ENCODE results near the gene SF3B2. TPM values are rescaled to one million over a fixed set of nuclear protein-coding genes. Genes with fewer than 3 reads are reported as not detected.
"Not testable (repeated sequence)": the region's sequence is repeated elsewhere in the genome, so short reads cannot be mapped to it uniquely, and the experiment has no call there.

SF3B2 gene
- total RNA-seq, 1 experiment from 2014 or later, result 210 TPM

DNA sequence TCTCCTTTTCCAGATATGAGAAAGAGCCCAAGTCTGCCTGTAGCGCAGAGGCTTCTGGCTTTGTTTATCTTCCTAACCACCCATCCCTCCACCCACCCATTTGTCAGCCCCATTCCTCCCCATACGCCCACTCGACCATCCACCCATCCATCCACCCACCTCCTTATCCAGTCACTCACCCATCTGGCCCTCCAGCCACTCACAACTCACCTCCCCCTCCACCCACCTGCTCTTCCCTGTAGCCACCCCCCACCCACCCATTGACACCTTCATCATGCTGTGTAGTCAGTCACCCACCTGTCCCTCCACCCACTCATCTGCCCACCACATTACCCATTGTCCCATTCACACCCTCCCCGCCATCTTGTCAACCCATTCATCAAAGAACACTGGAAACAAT, 34.8 kb upstream of the SF3B2 start:
- DNase-seq (ENCODE audit: low spot score), result no peak

DNA sequence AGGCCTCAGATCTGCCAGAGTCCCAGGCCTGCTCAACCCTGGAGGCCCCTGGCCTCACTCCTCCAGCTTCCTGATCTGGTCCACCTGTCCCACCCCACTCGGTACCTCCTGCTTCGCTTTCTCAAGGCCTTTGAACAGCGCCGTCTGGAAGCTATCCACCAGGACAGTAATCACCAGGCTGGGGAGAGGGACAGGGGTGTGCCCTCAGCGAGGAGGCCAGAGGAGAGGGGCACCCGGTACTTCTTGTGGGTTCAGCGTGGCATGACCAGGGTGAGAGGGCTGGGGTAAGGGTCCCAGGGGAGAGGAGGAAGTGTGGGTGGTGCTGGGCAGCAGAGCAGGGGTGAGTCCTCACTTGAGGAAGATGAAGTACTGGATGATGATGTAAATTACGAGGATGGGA, 32.0 kb upstream of the SF3B2 start:
- no peak for DNase-seq (ENCODE audit: low spot score)

DNA sequence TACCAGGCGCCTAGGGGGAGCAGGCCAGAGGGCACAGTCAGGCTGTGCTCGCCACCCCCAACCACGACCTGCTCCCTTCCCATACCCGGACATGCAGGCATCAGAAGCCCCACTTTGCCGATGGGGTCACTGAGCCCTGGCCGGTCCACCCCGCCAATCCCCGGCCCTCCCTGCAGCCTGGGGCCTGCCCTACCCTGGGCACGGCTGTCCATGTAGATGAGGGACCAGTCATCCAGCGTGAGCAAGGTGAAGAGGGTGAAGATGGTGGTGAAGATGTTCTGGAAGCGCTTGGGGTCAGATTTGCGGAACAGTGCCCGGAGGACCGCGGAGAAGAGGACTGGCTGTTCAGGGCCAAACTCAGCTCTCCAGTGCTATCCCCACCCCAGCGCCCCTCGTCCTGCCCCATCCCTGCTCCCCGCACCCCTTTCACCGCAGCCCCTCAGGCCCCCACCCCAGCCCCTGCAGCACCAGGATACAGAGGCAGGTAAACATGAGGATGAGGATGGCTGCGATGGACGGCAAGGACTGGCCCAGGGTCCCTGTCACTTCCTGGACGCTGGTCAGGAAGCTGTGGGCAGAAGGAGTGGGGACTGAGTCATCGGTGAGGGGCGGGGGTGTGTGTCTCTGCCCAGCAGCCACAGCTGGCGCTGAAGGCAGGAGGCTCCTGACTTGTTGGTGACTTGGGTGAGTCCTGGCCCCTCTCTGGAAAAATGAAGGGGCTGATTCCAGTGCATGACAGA, 31.4 kb upstream of the SF3B2 start:
- peak; percentile 70 for DNase-seq (ENCODE audit: low spot score)

DNA sequence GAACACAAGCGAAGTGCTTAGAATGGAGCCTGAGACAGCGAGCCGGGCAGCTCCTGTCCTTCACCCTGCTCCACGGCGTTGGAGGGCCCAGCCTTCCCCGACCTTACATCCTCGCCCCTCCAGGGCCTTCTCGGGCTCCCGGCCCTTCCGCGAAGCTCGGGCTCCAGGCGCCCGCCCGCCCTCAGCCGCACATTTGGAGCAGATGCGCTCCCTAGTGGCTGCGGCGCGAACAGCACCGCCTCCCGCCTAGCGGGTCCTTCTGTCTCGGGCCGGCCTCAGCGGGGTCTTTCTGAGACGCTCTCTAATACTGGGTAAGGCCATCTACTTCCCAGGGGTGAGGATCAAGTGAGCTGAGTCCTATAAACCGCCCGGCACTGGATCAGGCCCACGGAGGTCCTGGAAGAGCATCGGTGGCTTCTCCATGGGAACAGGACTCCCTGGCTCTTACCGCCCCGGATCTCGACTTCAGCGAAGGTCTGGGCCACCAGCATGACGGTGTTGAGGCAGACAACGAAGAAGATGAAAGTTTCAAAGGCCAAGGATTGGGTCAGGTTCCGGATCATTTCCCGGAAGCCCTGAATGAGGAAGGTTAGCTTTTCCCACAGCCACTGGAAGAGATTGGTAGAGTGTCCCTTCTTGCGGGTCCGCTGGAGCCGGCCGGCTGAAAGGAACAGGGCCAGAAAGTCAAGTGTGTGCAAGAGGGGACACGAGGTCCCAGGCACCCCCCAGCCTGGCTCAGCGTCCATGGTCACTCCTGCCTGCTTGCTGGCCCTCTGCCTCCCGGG, 29.6 kb upstream of the SF3B2 start:
- DNase-seq (ENCODE audit: low spot score), result peak; percentile 81

DNA sequence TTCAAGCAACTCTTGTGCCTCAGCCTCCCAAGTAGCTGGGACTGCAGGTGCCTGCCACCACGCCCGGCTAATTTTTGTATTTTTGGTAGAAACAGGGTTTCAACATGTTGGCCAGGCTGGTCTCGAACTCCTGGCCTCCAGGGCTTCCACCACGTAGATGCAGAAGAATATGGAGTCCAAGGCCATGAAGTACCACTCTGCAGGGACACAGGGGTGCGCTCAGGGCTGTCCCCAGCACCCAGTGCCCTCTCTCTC, 29.1 kb upstream of the SF3B2 start:
- DNase-seq (ENCODE audit: low spot score), result not testable (repeated sequence)

DNA sequence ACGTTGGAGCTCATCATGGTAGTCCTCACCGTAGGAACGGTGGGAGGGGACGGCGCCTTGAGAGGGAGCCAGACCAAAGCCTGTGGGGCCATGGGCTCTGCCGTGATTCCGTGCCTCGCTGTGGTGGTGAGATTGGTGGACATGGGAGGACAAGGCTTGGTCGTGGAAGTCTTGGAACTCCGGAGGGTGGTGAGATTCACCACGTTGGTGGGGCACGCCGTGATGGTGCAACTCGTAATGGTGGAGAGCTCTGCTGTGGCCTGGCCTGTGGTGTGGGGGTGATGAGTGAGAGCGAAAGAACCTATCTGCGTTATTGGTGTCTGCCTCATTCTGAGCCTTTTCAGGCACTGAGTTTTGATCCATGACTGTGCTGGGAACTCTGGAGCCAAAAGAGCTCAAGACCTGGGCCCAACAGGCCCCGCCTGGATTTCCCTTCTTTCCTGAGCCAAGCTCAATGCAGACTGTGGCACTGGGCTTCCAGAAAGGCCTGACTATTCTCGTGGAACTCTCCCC, 26.1 kb upstream of the SF3B2 start, which contains the start of gene CATSPER1:
TSS of gene CATSPER1 (minus strand) at position 463 of the 513 bp plus-strand sequence. CDS start at position 363, 100 bp downstream.
- DNase-seq (ENCODE audit: low spot score), result no peak

DNA sequence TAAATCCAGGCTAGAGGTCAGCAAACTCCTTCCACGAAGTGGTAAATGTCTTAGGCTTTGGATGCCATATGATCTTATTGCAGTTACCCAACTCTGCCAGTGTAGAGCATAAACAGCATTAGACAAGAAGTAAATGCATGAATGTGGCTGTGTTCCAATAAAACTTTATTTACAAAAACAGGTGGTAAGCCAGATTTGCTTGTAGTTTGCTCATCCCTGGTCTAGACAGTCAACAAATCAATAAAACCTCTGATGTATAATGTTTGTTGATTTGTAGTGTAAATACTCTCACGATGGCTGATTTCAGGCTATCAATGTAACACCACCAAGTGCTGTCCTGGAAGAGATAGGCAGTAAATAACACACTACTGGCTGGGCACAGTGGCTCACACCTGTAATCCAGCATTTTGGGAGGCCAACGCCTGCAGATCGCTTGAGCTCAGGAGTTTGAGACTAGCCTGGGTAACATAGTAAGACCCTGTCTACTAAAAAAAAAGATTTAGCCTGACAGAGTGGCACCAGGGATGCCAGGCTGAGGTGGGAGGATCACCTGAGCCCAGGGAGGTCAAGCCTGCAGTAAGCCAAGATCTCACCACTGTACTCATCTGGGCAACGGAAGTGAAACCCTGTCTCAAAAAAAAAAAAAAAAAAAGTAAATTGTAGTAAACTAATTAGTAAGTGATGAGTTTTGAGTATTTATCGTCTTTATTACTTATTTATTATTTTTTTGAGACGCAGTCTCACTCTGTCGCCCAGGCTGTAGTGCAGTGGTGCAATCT, 19.0 kb upstream of the SF3B2 start:
- DNase-seq (ENCODE audit: low spot score), result no peak

DNA sequence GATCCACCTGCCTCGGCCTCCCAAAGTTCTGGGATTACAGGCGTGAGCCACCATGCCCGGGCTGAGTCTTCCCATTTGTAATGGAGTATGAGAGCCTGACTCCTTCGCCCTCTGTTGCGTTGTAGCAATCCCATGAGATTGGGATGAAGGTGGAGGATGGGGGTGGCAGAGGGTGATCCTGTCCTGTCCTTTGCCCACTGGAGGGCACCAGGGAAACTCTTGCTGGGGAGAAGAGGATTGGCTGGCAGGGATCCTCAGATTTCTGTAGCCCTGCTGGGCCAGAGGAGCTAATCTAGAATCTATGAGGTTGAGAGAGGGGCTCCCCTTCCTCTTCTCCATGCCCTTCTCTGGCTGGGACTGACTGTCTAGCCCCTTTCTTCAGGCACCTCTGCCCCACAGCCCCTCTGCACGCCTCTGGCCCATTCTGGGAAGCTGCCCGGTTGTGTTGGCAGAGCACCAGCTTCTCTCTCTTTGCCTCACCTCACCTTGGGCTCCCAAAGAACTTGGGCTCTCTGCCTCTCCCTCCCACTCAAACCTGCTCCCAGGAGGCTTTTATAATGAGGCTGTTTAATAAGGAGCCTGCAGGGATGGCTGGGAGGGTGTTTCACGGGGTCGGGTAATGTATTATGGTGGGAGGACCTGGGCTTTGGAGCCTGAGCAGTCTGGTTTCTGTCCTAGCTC, 16.4 kb upstream of the SF3B2 start:
- DNase-seq (ENCODE audit: low spot score), result no peak

DNA sequence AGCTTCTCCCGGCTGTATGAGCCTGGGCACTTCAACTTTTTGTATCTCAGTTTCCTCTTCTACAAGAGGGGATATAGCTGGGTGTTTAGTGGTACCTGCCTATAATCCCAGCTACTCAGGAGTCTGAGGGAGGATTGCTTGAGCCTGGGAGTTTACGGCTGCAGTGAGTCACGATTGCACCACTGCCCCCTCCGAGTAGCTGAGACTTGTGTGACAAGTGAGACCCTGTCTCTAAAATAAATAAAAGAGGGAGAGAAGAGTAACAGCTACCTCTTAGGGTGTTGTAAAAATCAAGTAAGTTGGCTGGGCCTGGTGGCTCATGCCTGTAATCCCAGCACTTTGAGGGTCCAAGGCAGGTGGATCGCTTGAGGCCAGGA, 15.8 kb upstream of the SF3B2 start:
- DNase-seq (ENCODE audit: low spot score), result no peak

DNA sequence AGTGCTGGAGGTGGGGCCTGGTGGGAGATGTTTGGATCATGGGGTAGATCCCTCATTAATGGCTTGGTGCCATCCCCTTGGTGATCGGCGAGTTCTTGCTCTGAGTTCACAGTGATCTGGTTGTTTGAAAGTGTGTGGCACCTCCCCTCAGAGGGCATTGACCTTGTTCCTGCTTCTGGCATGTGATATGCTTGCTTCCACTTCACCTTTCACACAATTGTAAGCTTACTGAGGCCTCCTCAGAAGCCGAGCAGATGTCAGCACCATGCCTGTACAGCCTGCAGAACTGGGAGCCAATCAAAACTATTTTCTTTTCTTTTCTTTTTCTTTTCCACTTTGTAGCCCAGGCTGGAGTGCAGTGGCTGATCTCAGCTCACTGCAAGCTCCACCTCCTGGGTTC, 14.8 kb upstream of the SF3B2 start:
- no peak for DNase-seq (ENCODE audit: low spot score)

DNA sequence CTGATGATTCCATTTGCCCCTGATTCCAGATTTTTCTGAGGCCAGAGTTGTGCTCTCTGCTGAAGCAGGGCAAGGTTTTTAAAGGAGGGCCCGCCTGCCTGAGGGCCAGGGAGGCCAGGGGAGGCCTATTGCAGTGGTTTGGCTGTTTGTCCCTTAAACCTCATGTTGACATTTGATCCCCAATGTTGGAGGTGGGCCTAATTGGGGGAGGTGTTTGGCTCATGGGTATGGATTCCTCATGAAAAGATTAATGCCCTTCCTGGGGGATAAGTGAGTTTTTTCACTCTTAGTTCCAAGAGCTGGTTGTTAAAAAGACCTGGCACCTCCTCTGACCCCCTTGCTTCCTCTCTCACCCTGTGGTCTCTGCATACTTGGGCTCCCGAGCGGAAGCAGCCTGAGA, 12.4 kb upstream of the SF3B2 start:
- no peak for DNase-seq (ENCODE audit: low spot score)

DNA sequence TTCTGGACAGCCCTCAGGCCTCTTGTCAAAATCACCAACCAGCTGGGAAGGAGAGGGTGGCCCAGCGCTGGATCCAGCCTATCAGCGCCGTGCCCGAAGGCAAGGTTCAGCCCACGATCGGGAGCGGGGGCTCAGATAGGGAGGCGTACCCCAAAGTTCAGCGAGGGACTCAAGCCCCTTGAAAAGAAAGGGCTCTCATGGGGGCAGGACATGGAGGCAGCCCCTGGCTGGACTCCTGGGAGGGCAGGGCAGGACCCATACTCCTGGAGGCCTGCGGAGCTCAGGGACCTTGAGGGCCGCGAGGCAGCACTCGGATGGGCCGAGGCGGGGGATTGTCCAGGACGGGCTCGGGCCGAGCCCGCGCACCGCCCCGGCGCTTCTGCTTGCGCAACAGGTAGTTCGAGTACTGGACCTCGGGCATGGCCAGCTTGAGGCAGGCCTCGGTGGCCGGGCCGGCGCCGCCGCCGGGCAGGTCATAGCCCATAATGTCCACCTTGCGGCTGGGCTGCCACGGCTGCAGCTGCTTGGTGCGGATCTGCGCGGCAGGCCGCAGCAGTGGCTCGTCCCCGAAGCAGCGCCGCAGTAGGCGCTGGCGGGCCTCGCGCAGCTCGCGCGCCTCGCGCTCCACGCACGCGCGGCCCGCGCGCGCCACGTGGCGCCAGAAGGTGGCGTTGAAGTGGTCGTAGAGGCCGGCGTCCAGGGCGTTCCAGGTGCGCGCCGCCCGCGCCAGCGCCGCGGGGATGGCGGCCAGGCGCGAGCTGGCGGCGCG, 9.8 kb upstream of the SF3B2 start:
- no peak for DNase-seq (ENCODE audit: low spot score)

DNA sequence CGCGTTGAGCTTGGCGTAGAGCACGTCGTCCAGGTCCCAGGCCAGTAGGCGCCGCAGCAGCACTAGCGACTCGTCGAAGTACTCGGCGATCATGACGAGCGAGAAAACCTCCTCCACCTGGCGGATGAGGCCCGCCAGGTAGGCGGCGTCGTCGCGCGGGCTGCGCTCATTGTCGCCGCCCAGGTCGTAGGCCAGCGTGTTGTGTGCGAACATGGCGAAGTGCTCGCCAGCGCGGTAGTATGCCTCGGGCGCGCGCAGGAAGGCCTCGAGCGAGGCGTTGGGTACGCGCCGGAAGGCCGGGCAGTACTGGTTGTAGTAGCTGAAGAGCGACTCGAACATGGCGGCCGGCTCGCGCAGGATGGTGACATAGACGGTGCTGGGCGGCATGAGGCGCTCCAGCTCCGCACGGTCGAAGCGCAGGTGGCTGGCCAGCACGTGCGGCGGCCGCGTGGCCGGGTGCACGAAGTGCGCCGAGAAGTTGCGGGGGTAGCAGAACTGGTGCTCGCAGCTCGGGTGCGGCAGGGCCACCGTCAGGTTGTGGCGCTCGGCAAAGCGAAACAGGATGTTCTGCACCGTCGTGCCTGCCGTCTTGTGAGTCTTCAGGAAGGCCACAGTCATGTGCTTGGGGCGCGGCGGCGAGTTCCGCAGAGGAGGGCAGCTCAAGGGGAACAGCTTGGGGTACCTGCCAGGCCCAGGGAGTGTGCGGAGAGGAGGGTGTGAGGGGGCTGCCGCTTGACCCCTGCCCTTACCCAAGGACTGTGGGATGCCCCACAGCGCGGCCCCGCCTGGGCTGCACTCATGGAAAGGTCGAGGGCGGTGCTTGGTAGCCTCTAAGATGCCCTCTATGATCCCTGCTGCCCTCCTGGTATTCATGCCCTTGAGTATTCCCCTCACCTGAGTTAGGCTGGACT, 8.9 kb upstream of the SF3B2 start:
- no peak for DNase-seq (ENCODE audit: low spot score)

DNA sequence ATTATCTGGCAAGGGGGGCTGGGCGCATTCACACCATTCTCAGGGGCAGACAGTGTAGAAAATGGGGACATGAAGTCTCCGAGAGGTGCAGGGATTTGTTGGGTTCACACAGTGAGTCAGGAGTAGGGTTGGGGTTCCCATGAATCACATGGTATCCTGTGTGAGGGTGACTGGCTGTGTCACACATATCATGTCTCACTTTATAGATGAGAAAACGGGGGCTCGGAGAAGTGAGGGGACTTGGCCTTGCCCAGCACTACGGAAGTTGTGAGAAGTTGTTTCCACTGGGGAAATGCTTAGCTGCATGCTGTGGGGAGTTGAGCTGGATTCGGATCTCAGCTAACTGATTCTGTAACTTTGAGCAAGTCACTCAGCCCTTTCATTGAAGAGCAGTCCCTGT, 7.4 kb upstream of the SF3B2 start:
- DNase-seq (ENCODE audit: low spot score), result no peak

DNA sequence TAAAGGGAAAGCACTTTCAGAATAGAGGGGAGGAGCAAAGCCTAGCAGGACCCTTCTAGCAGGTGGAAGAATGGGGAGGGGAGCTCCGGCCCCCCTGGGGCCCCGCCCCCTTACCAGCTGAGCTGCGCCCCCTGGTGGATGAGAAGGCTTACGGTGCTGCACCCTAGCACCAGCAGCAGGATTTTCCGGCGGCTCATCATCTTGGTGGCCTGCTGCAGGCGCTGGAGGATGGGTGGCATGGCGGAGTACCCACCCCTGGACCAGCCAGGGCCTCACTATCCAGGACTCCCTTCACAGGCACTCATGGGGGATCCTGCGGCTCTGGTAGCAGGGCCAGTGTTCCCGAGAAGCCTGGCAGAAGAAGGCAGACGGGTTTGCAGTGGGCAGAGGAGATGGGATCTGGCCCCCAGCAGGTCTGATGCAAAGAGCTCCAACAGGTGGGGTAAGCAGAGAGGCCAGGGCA, 7.0 kb upstream of the SF3B2 start:
- peak; percentile 85 for DNase-seq (ENCODE audit: low spot score)

DNA sequence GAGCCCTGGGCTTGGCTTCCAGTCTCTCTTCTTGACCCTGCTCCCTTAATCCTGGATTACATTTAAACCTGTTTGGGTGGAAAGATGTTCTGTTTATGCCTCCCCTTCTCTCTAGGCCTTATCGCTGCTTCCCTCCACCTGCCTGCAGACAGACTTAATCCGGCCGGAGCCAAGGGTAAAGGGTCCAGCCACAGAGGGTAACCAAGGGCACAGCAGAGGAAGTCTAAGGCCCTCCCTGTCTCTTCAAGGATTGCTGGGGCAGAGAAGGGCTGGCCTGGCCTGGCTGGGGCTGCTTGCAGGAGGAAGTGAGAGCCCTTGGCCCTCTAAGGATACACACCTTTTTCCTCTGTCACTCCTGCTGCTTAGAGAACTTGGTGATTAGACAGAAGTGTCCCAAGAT, 5.3 kb upstream of the SF3B2 start:
- no peak for DNase-seq (ENCODE audit: low spot score)

DNA sequence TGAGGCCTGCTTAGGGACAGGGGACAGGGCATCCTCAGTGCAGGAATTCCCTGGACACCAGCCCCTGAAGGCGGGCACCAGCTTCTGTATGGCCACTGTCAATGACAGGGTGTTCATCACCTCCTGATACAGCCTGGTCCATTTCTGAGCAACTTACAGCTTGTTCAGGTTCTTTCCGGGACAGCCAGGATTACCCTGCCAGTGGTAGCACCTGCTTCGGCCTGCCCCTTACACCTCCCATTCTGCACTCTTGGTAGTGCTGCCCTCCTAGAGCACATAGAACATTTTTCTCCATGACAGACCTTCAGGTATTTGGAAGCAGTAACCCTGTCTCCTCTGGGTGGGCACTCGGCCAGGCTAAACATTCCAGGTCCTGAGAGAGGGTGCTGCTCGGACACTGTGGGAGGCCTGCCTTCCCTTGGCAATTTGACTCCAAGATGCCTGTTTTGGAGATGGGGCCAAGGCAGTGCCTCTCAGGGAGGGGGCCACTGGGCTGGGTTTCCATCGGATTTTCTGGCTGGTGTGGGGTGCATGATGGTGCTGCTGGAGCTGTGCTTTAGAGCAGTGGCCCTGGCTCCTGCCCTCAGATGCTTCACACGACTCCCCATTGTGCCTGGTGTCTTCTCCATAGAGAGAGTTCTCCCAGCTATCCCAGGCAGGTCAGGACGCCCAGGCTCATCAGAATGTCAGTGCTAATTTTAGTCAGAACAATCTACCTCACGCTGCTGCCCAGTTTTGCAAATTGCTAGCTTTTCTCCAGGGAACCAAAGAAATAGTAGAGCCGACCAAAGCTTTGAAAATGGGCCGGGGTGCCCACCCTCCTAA, 4.4 kb upstream of the SF3B2 start:
- no peak for DNase-seq (ENCODE audit: low spot score)

DNA sequence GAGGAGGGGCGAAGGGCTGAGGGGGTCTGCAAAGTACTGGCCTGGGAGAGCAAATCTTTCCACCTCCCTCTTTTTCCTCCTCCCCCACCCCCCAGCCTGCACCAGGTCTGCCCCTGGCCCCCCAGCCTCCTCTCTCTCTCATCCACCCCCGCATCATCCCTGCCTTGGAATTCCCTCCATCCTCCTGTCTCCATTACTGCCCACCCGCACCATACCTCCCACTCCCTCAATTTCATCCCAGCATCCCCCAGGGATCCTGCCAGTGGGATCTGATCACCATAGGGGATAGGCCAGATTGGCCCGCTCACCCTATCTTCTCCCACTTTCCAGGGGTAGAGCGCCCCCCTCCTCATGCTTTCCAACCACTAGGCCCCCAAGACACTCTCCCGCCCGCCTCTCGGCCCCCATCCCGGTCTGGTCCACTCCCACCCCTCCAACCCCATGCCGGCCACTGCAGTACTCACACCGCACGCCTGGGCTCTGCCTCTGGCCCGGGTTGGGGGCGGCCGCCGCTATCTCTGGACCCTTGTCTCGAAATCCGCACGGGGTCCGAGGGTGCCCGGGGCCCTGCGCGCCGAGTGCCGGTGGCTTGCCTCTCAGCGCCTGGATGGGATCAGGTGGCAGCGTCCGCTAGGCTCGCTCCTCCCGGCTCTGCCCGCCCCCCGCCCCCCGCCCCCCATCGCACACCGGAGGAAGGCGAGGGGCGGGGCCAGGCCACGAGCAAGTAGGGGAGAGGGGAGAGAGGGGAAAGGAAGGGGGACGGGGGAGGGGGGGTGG, 3.4 kb upstream of the SF3B2 start, which contains the start of gene GAL3ST3:
TSS of gene GAL3ST3 (minus strand) at position 615 of the 777 bp plus-strand sequence. CDS start 3,746 bp downstream, outside the sequence.
- DNase-seq (ENCODE audit: low spot score), result no peak
